ENCODE measurements around the gene WNT3.
A peak's percentile ranks its signal among the peaks of the same experiment; 100 is the strongest.

Gene WNT3

DNA sequence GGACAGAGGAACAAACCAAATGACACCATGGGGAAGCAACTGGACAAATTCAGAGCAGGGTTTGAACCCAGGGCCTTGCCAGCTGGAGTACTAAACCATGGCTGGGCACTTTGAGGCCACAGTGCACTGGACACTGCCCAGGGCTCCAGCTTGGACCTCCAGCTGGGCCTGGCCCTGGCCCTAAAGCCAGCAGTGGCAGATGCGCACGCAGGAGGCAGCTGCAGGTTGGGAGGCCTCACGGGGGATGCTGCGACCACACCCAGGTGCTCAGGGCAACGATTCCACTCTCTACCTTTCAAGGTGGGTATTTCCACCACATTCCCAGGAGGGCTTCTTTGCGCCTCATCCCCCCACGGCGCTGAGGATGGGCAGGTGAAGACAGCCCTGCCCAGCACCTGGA is 28.9 kb downstream of the WNT3 start:
- ATAC-seq: no peak
- H3K4me1 Mint-ChIP-seq: no peaks in the 10 kb centered on the region
- H3K27ac Mint-ChIP-seq: no peak overlapping the region
- no peaks in the 10 kb centered on the region for H3K9me3 Mint-ChIP-seq
- no peak for DNase-seq (ENCODE audit: low spot score in 2 of 2)
- H3K4me3 Mint-ChIP-seq: no peak overlapping the region
- no peaks in the 10 kb centered on the region for H3K36me3 Mint-ChIP-seq

DNA sequence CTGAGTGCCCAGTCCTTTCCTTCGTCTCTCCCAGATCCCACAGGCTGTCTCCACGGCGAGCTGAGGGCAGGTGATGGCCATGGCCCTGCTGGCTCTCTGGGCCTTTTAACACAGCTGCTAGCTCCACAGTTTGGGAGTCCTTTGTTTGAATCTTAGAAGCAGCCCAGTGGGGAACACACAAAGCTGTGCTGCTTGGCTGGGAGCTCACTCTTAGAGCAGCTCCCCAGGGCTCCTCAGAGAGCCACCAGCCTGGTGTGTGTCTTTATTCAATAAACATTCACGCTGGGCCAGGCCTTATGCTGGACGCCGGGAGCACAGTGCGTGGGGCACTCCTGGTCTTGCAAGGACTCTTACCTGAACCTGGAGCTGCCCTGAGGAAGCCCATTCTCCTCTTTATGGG is 29.7 kb downstream of the WNT3 start:
- H3K4me3 Mint-ChIP-seq: no peak overlapping the region
- H3K9me3 Mint-ChIP-seq: no peaks in the 10 kb centered on the region
- ATAC-seq (no peak), DNase-seq (ENCODE audit: low spot score in 2 of 2) (no peak)
- no peak overlapping the region for H3K27ac Mint-ChIP-seq
- no peaks in the 10 kb centered on the region for H3K36me3 Mint-ChIP-seq
- H3K4me1 Mint-ChIP-seq: no peaks in the 10 kb centered on the region

DNA sequence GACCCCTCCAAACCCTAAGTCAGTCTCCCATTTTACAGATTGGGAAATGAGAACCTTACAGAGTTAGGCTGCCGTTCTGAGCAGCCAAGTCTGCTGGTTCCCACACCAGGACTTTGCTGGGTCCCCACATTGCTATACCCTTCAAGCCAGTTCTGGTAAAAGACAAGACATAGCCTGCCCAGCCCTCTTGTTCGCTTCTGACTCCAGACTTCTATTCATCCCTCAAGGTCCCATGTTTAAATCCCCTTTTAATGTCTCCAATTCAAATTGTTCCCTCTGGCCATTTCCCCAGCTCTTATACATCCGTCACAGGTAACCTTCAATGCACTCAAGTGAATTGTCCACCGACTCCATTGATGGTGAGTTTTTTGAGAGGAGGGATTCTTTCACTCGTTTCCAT is 30.2 kb downstream of the WNT3 start:
- no peak for ATAC-seq
- Mint-ChIP-seq H3K36me3 (no peaks in the 10 kb centered on the region), H3K9me3 (no peaks in the 10 kb centered on the region)

DNA sequence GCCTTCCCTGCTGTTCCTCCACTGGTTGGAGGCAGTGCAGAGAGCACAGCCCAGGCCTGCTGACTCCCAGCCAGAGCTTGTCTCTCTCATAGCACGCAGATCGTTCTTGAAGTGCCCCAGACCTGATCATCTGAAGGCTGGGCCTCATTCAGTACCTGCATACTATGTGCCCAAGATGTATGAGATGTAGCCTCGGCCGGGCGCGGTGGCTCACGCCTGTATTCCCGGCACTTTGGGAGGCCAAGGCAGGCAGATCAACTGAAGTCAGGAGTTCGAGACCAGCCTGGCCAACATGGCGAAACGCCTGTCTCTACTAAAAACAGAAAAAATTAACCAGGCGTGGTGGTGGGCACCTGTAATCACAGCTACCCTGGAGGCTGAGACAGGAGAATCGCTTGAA is 31.0 kb downstream of the WNT3 start:
- DNase-seq (ENCODE audit: low spot score in 2 of 2) (no peak), ATAC-seq (no peak)
- Mint-ChIP-seq H3K9me3 (no peaks in the 10 kb centered on the region), H3K36me3 (no peaks in the 10 kb centered on the region), H3K4me1 (no peaks in the 10 kb centered on the region), H3K4me3 (no peak overlapping the region), H3K27ac (no peak overlapping the region)

More for the DNA sequence above, 30.2 kb downstream of the WNT3 start:
- no peak for DNase-seq (ENCODE audit: low spot score in 2 of 2)
- Mint-ChIP-seq H3K27ac (no peak overlapping the region), H3K4me1 (no peaks in the 10 kb centered on the region), H3K4me3 (no peak overlapping the region)

DNA sequence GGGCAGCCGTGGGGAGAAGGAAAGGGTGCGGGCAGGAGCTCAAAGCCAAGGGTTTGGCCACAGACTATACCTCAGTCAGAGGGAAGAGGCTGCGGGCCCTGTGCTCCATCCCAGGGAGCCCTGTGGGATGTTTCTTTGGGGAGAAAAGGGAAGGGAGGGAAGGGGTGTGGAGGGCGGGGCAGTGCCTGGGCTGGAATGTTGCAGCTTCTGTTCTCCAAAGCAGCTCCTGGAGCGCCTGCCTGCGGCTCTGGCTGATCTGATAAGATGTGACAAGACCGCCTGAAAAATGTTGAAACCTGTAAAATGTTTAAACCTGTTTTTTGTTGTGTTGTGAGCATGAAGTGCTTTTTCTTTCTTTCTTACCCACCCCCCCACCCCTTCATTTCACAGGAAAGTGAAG is 32.8 kb downstream of the WNT3 start:
- Mint-ChIP-seq H3K4me1 (no peaks in the 10 kb centered on the region), H3K4me3 (no peak overlapping the region), H3K9me3 (no peaks in the 10 kb centered on the region), H3K36me3 (no peaks in the 10 kb centered on the region), H3K27ac (peak overlapping the region; percentile 52)
- DNase-seq (ENCODE audit: low spot score in 2 of 2): no peak
- ATAC-seq: no peak

DNA sequence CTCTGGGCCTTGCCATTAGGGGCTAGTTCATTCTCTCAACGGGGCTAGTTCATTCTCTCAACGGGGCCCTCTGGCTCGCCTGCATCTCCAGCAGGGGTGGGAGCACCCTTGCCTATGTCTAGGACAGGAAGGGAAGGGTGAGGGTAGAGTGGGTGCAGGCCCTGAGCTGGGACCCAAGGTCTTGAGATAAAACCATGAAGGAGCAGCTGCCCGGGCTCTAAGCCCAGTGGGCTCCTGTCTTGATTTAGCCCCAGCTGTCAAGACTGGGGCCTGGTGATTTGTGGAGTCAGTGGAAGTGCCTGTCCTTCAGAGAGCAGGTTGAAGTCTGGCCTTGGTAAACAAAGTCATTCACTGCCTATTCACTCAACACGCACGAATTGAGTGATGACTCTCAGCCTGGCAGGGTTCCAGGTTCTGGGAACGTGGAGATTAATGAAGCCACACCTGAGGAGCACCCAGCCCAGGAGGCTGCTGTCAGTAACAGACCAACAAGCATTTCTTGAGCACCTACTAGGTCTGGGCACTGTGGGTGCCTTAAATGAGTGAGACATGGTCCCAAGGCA is 35.4 kb downstream of the WNT3 start:
- DNase-seq (ENCODE audit: low spot score in 2 of 2) (no peak), ATAC-seq (no peak)
- H3K4me1 Mint-ChIP-seq: no peaks in the 10 kb centered on the region
- H3K27ac Mint-ChIP-seq: no peak overlapping the region
- no peaks in the 10 kb centered on the region for H3K9me3 Mint-ChIP-seq
- H3K36me3 Mint-ChIP-seq: no peaks in the 10 kb centered on the region
- no peak overlapping the region for H3K4me3 Mint-ChIP-seq

DNA sequence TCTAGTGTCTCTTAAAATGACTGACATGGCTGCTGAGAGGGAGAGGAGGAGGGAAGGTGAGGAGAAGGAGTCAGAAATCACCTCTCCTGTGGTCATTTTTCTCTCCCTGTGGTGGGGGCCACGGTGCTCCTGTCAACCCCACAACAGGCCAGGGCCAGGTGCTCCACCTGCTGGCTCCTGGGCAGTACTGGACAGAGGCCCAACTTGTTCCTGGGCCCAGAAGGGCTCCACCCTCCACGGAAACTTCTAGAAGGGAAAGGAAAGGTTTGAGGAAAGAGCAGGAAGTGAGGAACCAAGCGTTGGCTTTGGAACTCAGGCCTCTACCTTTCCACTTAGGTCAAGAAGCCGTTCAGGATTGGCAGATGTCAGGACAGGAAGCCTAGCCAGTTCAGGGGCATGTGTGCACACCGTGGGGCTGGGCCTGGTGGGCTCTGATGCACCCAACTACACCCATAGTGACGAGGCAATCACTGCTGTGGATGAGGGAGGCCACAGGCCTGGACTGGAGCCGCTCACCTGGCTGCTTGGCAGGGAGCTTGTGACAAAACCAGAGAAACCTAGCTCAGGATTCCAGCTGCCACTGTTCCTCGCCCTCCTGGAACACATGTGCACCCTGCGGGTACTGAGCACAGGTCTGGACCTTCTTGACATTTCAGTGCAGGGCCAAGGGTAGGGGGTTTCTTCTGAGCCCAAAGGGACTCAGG is 36.1 kb downstream of the WNT3 start:
- ATAC-seq (peak; percentile 61), DNase-seq (ENCODE audit: low spot score in 2 of 2) (no peak)
- H3K4me1 Mint-ChIP-seq: no peaks in the 10 kb centered on the region
- no peaks in the 10 kb centered on the region for H3K36me3 Mint-ChIP-seq
- no peak overlapping the region for H3K4me3 Mint-ChIP-seq
- H3K27ac Mint-ChIP-seq: no peak overlapping the region
- H3K9me3 Mint-ChIP-seq: no peaks in the 10 kb centered on the region

DNA sequence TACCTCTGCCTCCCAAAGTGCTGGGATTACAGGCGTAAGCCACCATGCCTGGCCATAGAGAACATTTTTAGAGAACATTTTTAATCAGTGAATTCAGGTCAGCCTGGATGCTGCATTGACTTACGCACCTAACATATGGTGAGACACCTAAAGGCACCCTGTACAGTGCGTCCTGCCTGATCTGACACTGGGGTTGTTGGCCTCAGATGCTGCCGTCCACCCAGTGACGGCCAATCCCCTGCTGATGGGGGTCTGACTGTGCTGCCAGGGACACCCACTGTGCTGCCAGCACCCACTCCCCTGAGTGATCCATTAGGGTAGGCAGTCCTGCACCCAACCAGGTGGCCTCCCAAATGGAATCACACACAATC is 38.5 kb downstream of the WNT3 start:
- Mint-ChIP-seq H3K36me3 (no peaks in the 10 kb centered on the region), H3K9me3 (no peaks in the 10 kb centered on the region), H3K27ac (no peak overlapping the region), H3K4me3 (no peak overlapping the region), H3K4me1 (no peaks in the 10 kb centered on the region)
- DNase-seq (ENCODE audit: low spot score in 2 of 2) (no peak), ATAC-seq (no peak)

DNA sequence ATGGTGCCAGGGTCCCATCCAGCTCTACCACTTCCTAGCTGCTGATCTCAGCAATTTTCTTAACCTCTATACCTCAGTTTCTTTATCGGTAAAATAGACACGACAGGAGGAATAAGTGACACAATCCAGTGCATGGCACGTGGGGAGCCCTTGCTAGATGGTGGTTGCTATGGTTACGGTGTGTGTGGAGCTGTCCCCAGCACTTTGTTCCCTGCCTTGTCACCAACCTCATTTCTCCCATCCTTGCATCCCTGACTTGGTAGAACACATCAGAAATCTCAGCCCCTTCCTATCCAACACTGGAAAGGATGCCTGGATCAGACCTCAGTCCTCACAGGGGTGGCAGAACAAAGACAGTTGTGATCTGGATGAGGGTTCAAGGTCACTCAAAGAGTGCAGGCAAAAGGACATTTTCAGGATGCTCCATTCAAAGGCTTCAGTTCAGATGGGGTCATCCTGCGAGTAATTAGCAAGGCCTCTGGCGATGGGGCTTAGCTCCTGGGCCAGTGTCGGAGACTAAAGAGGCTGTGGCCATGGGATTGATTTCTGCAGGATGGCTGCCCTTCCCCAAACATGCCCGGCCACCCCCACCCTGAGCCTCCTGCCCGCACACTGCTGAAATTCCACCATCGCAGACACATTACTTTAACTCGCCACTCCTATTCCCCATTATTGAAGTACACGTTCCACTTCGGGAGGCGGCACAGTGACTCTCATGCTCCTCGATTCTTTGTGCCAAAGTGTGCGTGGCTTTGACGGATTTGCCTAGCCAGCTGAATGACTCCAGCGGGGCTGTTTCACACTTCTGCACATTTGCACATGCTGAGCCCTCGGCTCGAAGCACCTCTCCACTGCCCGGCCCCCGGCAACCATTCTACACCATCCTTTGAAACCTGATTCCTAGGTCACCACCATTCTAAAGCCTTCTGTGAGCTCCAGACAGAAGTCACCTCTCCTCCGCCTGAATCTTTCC is 40.3 kb downstream of the WNT3 start:
- Mint-ChIP-seq H3K36me3 (no peaks in the 10 kb centered on the region), H3K4me3 (no peak overlapping the region), H3K9me3 (no peaks in the 10 kb centered on the region), H3K27ac (no peak overlapping the region), H3K4me1 (no peaks in the 10 kb centered on the region)
- ATAC-seq (no peak), DNase-seq (ENCODE audit: low spot score in 2 of 2) (no peak)

DNA sequence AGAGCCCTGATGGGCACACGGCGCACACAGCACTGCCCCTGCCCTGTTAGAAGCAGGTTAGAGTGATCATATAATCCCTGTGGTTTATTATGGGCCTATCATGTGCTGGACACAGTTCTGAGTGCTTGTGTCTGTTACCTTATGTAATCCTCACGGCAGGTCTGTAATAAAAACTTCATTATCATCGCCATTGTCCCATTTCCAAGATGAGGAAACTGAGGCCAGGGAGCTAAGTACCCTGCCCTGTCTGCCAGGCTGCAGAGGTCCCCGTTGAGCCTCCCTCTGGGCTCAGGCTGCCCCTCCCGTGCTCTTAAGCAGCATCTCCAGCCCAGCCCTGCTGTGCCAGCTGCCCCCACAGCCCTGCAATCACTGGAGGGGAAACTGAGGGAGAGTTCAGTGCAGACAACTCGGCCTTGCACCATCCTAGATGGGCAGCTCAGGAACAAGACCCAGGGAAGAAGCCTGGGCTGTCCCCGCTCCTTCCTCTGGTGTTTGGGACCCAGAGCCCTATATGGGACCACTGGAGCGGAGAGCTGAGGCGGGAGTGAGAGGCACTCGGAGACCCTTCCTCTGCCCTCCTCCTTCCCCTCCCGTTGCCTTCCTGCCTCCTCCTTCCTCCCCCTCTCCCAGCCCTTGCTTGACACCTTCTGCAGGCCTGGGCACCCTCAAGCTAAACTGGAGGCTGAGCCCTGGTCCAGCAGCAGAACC is 42.0 kb downstream of the WNT3 start:
- Mint-ChIP-seq H3K9me3 (no peaks in the 10 kb centered on the region), H3K36me3 (no peaks in the 10 kb centered on the region), H3K4me1 (peaks cover 10% of the 10 kb centered on the region), H3K4me3 (no peak overlapping the region), H3K27ac (peak overlapping the region; percentile 40)
- no peak for ATAC-seq
- DNase-seq (ENCODE audit: low spot score in 2 of 2): no peak

DNA sequence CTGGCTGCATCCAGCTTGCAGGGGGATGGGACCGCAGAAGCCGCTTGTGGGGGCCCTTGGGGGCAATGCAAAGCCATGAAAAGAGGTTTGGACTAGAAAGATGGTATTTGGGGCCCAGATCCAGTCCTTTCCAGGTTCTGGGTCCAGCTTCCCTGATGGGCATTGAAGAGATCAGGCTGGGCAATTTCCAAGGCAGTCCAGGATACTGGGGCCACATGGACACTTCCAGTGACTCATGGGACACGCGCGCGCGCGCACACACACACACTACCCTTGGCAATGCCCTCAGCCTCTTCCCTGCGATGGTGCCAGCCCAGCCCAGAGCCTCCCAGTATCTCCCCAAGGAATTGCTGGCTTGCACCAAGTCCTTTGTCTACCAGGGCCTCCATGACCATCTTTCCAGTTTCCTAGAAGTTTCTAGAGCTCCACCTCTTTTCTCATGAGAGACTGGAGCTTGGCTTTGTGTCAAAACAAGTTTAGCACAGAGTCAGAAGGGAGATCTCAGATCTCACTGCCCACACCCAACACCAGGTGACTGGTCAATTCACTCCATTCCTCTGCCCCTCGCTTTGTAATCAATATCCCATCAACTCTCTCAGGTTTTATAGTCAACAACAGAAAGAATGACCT is 44.3 kb downstream of the WNT3 start:
- no peaks in the 10 kb centered on the region for H3K36me3 Mint-ChIP-seq
- no peak overlapping the region for H3K27ac Mint-ChIP-seq
- DNase-seq (ENCODE audit: low spot score in 2 of 2) (no peak), ATAC-seq (no peak)
- no peaks in the 10 kb centered on the region for H3K9me3 Mint-ChIP-seq
- H3K4me1 Mint-ChIP-seq: peaks cover 17% of the 10 kb centered on the region
- no peak overlapping the region for H3K4me3 Mint-ChIP-seq

DNA sequence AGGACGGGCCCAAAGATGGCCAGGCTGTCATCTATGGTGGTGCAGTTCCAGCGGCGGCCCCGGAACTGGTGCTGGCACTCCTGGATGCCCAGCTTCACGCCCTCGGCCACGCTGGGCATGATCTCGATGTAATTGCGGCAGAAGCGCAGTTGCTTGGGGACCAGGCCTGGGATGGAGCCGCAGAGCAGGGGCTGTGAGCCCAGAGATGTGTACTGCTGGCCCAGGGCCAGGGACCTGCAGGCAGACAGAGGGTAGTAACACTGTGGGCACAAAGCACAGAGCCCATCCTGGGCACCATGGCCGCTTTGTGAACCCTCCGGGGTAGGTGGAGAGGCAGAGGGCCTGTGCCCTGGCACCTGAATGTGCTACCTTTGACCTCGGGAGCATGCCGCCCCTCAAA is 44.8 kb downstream of the WNT3 start:
- Mint-ChIP-seq H3K4me3 (no peak overlapping the region), H3K9me3 (no peaks in the 10 kb centered on the region), H3K4me1 (peaks cover 17% of the 10 kb centered on the region), H3K36me3 (no peaks in the 10 kb centered on the region), H3K27ac (no peak overlapping the region)
- no peak for ATAC-seq
- DNase-seq (ENCODE audit: low spot score in 2 of 2): no peak

DNA sequence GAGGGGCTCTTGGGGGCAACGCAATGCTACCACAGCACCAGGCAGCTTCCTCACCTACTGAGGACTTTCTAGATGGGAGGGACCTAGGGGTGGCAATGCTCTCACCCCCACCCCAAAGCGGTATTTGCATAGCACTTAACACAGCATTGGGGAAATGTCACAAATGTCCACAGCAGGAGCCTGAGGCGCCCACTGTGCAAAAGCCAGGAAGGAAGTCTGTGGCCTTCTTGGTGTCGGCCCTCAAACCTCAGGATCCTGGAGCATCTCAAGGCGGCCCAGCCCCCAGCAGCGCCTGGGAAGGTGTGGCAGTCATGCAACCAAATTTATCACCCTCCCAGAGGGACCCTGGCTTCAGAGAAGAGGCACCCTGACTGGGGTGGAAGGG is 45.3 kb downstream of the WNT3 start:
- H3K4me3 Mint-ChIP-seq: peak overlapping the region; percentile 61
- no peaks in the 10 kb centered on the region for H3K36me3 Mint-ChIP-seq
- no peak for ATAC-seq
- no peak for DNase-seq (ENCODE audit: low spot score in 2 of 2)
- H3K27ac Mint-ChIP-seq: no peak overlapping the region
- H3K4me1 Mint-ChIP-seq: peaks cover 17% of the 10 kb centered on the region
- no peaks in the 10 kb centered on the region for H3K9me3 Mint-ChIP-seq

DNA sequence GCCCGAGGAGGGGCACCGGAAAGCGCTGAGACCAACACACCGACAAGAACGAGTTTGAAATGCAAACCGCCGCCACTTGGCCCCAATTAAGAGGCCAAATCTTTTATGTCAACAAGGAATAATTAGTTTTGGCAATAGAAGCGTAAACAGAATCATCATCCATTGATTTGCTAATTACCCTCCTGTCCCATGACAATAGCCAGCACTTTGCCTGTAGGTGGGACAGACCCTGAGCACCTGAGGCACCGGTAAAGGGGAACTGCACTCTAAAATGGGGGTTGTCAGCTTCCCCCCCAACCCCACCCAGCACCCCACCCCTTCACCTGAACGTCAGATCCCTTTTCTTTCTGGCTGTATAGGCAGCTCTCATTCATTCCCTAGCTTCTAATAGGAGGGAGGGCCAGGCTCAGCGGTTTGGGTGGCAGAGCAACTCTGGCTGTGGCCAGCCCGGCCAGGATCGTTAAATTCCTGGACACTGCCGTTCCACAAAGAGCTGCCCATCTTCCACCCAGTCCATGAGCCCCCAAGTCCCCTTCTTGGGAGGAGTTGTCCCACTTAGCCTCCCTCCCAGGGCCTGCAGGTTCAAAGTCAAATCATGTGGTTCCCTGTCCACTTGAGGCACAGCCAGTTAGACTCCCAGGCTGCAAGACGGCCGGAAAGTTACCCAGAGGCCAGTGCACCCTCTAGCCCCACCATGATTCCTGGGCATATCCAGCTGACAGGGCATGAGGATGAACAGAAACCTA is 45.8 kb downstream of the WNT3 start:
- peaks cover 17% of the 10 kb centered on the region for H3K4me1 Mint-ChIP-seq
- no peak for DNase-seq (ENCODE audit: low spot score in 2 of 2)
- H3K9me3 Mint-ChIP-seq: no peaks in the 10 kb centered on the region
- peak overlapping the region; percentile 61 for H3K4me3 Mint-ChIP-seq
- no peak overlapping the region for H3K27ac Mint-ChIP-seq
- no peaks in the 10 kb centered on the region for H3K36me3 Mint-ChIP-seq
- no peak for ATAC-seq
